Keratinocyte (primary cell): ENCODE data around the gene KCNJ12. TPM values are rescaled to one million over a fixed set of nuclear protein-coding genes. Genes with fewer than 3 reads are reported as not detected.

Source experiments
- DNase-seq: peaks from one replicate; pipeline ENCODE4 v3.0.0-alpha.2; 2011; ENCODE audit warnings: low read depth, missing footprints, low spot score
- FAIRE-seq: peaks from 2 replicates; lab custom pipeline; 2011; peaks lifted over from hg19 to GRCh38; lab: Jason Lieb, UNC
- H2AFZ ChIP-seq: 2 replicates; pipeline ENCODE4 v1.6.0; 2012; ENCODE audit warnings: low read length, control low read depth, inconsistent platforms; ENCODE audit not compliant: control insufficient read depth
- H3K27ac ChIP-seq: 2 replicates; pipeline ENCODE4 v1.5.1; 2011; ENCODE audit warnings: low read length; ENCODE audit not compliant: control insufficient read depth, insufficient read depth
- H3K27me3 ChIP-seq: 3 replicates; pipeline ENCODE4 v1.6.0; 2011; ENCODE audit warnings: low read length; ENCODE audit not compliant: control insufficient read depth, insufficient read depth; ENCODE audit errors: extremely low read depth
- H3K36me3 ChIP-seq, 2 experiments: 2 replicates in 1 of 2; 3 replicates in 1 of 2; pipeline ENCODE4 v1.5.1; 2011; ENCODE audit warnings: low read length in 2 of 2, mild to moderate bottlenecking in 1 of 2; ENCODE audit not compliant: control insufficient read depth in 2 of 2, insufficient read depth in 2 of 2; ENCODE audit errors: extremely low read depth in 1 of 2
- H3K4me1 ChIP-seq: 3 replicates; pipeline ENCODE4 v1.5.1; 2011; ENCODE audit warnings: low read length; ENCODE audit not compliant: control insufficient read depth, insufficient read depth; ENCODE audit errors: extremely low read depth
- H3K4me2 ChIP-seq: 3 replicates; pipeline ENCODE4 v1.6.0; 2011; ENCODE audit warnings: low read depth, low read length; ENCODE audit not compliant: control insufficient read depth, insufficient read depth; ENCODE audit errors: extremely low read depth
- H3K4me3 ChIP-seq, 3 experiments: fragments of 200-600 bp in 1 of 3; sonication (generic) in 1 of 3; 2 replicates in 2 of 3; 3 replicates in 1 of 3; pipeline ENCODE4 v1.5.1; 2011 to 2016; ENCODE audit warnings: low read length in 3 of 3, mild to moderate bottlenecking in 3 of 3, control low read depth in 2 of 3, inconsistent platforms in 1 of 3, low read depth in 1 of 3, mixed read lengths in 1 of 3, mixed run types in 1 of 3, moderate library complexity in 1 of 3; ENCODE audit not compliant: control insufficient read depth in 2 of 3, insufficient read depth in 2 of 3; ENCODE audit errors: extremely low read depth in 1 of 3
- H3K79me2 ChIP-seq: 2 replicates; pipeline ENCODE4 v1.6.0; 2012; ENCODE audit warnings: low read length; ENCODE audit not compliant: control insufficient read depth, insufficient read depth
- H3K9ac ChIP-seq: 3 replicates; pipeline ENCODE4 v1.6.0; 2011; ENCODE audit warnings: low read length; ENCODE audit not compliant: control insufficient read depth, insufficient read depth; ENCODE audit errors: extremely low read depth
- H3K9me1 ChIP-seq: 3 replicates; pipeline ENCODE4 v1.6.0; 2011; ENCODE audit warnings: low read length; ENCODE audit not compliant: control insufficient read depth, insufficient read depth; ENCODE audit errors: extremely low read depth
- H3K9me3 ChIP-seq: 2 replicates; pipeline ENCODE4 v1.5.1; 2012; ENCODE audit warnings: low read depth, low read length; ENCODE audit not compliant: control insufficient read depth
- H4K20me1 ChIP-seq: 3 replicates; pipeline ENCODE4 v1.6.0; 2011; ENCODE audit warnings: low read length; ENCODE audit not compliant: control insufficient read depth, insufficient read depth; ENCODE audit errors: extremely low read depth
- EZH2 ChIP-seq: IDR thresholded peaks from one replicate; pipeline ENCODE4 v1.6.1; 2012; ENCODE audit warnings: inconsistent platforms, mild to moderate bottlenecking, low read length, moderate library complexity
- dilution Hi-C: fragments of 300-500 bp; cut with MboI; formaldehyde crosslinking; loops from one replicate; pipeline ENCODE4 v1.7.0; 2020; ENCODE audit warnings: low sequenced_read_pairs; ENCODE audit not compliant: extremely low pct_ligation_motif_present
- polyA plus RNA-seq, 5 experiments: library from polyadenylated mRNA; depleted of rRNA in 3 of 5; stranded (reverse) in 3 of 5; stranded (forward) in 1 of 5; unstranded in 1 of 5; fragments of >200 nt; gene quantifications; 1 replicate in 1 of 5; 2 replicates in 3 of 5; 3 replicates in 1 of 5; pipeline versions ENCODE4 v1.2.1 to v1.2.3, GENCODE V29; 2011 to 2012; ENCODE audit warnings: missing spikeins in 2 of 5, low read depth in 1 of 5, low replicate concordance in 1 of 5
- TF ChIP-seq, protein P1 (sequence below), 3 experiments: IDR thresholded peaks in 1 of 3; conservative IDR thresholded peaks in 1 of 3; optimal IDR thresholded peaks in 1 of 3; 2 replicates in 2 of 3; 3 replicates in 1 of 3; pipeline versions ENCODE3 to v1.5.1; 2011; ENCODE audit warnings: low read length in 3 of 3, mild to moderate bottlenecking in 3 of 3, moderate library complexity in 2 of 3, control low read depth in 1 of 3, inconsistent platforms in 1 of 3; ENCODE audit not compliant: insufficient read depth in 2 of 3; ENCODE audit errors: extremely low read depth in 1 of 3

Gene KCNJ12
- polyA plus RNA-seq, 1 donor (not counting 4 experiments of a cell fraction or from before 2014, with no cell fraction given): 0.04 TPM

DNA sequence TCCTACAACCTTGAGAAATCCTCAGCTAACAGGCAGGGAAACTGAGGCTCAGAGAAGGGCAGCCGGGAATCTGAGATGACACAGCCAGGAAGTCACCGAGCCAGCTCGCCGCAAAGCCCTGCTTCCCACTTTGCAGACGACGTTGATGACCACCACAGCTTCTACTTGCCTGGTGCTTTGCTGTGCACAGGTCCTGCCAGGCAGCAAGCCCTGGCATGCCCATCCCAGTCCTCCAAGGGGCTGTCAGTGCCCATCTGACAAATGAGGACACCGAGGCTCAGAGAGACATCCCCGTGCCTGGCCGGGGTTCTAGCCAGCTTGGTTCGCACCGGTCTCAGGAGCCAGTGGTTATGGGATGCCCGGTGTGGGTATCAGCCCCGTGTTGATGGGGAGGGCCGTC is 20.1 kb downstream of the KCNJ12 start:
- no peak for DNase-seq
- H2AFZ ChIP-seq: no peak overlapping the region

DNA sequence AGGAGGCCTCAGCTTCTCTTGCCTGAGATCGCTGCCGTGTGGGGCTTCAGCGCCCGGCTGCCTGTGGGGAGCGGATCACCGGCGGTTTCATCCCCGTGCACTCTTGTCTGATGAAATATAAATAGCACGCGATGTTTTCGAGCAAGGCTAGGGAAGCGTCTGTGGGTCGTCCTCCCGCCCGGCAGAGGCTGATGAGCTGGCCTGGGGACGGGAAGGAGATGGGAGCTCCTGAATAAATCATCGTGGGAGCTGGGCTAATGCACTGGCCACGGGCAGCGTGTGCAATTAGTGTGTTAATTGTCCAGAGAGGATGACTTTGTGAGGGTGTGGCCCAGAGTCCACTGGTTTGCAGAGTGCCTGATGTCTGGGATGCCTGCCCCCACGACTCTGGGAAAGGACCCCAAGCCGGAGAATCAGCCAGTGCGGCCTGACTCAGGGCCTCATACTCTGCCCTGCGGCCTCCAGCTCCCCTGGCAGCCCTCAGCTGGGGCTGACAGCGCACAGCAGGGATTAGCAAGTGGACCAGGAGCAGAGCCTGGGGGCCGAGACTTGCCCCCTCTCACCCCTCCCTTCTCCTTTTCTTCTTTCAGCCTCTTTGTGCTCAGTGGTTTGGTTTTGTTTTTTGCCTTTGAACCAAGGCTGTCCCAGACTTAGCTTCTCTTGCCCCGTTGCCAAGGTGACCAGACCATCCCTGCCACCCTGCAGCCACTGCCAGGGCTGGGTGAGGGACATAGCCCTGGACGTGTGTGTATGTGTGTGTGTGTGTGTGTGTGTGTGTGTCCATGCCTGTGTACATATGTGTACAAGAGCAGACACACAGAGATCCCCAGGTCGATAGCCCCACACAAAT is 21.4 kb downstream of the KCNJ12 start:
- H3K27ac ChIP-seq: no peak overlapping the region
- H2AFZ ChIP-seq: no peak overlapping the region
- peaks cover 10% of the 10 kb centered on the region for H3K4me1 ChIP-seq
- no peaks in the 10 kb centered on the region for H3K79me2 ChIP-seq
- H3K9ac ChIP-seq: no peak overlapping the region
- peaks cover 14% of the 10 kb centered on the region for H3K27me3 ChIP-seq
- FAIRE-seq (no peak), DNase-seq (no peak)
- H3K4me3 ChIP-seq: no peak overlapping the region
- no peaks in the 10 kb centered on the region for H3K9me3 ChIP-seq
- no peaks in the 10 kb centered on the region for H3K9me1 ChIP-seq
- no peak overlapping the region for H3K4me2 ChIP-seq
- TF ChIP-seq EZH2: no peak
- TF ChIP-seq, protein P1, sequence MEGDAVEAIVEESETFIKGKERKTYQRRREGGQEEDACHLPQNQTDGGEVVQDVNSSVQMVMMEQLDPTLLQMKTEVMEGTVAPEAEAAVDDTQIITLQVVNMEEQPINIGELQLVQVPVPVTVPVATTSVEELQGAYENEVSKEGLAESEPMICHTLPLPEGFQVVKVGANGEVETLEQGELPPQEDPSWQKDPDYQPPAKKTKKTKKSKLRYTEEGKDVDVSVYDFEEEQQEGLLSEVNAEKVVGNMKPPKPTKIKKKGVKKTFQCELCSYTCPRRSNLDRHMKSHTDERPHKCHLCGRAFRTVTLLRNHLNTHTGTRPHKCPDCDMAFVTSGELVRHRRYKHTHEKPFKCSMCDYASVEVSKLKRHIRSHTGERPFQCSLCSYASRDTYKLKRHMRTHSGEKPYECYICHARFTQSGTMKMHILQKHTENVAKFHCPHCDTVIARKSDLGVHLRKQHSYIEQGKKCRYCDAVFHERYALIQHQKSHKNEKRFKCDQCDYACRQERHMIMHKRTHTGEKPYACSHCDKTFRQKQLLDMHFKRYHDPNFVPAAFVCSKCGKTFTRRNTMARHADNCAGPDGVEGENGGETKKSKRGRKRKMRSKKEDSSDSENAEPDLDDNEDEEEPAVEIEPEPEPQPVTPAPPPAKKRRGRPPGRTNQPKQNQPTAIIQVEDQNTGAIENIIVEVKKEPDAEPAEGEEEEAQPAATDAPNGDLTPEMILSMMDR (optimal IDR thresholded peaks at IDR 0.05 in 1 of 3, IDR thresholded peaks at IDR 0.05 in 1 of 3, conservative IDR thresholded peaks at IDR 0.05 in 1 of 3; ENCODE audit: extremely low read depth in 1 of 3, insufficient read depth in 2 of 3, low read length in 3 of 3): no peak
- H3K36me3 ChIP-seq: no peaks in the 10 kb centered on the region
- dilution Hi-C loops: no loop called here
- H4K20me1 ChIP-seq: no peaks in the 10 kb centered on the region

More for the DNA sequence above, 20.1 kb downstream of the KCNJ12 start:
- no peaks in the 10 kb centered on the region for H3K9me3 ChIP-seq
- dilution Hi-C loops: no loop called here
- no peaks in the 10 kb centered on the region for H3K36me3 ChIP-seq
- H3K9me1 ChIP-seq: no peaks in the 10 kb centered on the region
- peaks cover 7% of the 10 kb centered on the region for H3K4me1 ChIP-seq
- H3K27me3 ChIP-seq: peaks cover 20% of the 10 kb centered on the region
- no peak overlapping the region for H3K27ac ChIP-seq
- H3K4me2 ChIP-seq: no peak overlapping the region
- no peaks in the 10 kb centered on the region for H4K20me1 ChIP-seq
- no peak overlapping the region for H3K9ac ChIP-seq
- no peaks in the 10 kb centered on the region for H3K79me2 ChIP-seq
- no peak overlapping the region for H3K4me3 ChIP-seq
- FAIRE-seq: no peak
- TF ChIP-seq EZH2: no peak
